GM19238 (cell line): Measurements from ENCODE around the gene UBE3B.

Experiments
- DNase-seq: peaks from one replicate; pipeline ENCODE4 v3.0.0; 2011; ENCODE audit warnings: low spot score; ENCODE audit not compliant: insufficient read length

The UBE3B gene

GRCh38 chr12:109568486-109568885 is 91.1 kb downstream of the UBE3B start:
- DNase-seq: no peak

GRCh38 chr12:109571773-109572505 is 94.5 kb downstream of the UBE3B start:
- no peak for DNase-seq

GRCh38 chr12:109572506-109572845 is 95.0 kb downstream of the UBE3B start:
- no peak for DNase-seq

GRCh38 chr12:109573029-109573913 is 95.8 kb downstream of the UBE3B start, which contains the start of the genes MMAB and MVK:
Gene MMAB, minus strand, starts transcription at chr12:109573504. Its CDS starts 24 bp downstream, at chr12:109573480.
Gene MVK, plus strand, starts transcription at chr12:109573794. Its CDS starts 1,029 bp downstream, at chr12:109574823.
- peak; percentile 99 for DNase-seq

GRCh38 chr12:109573914-109574244 is 96.4 kb downstream of the UBE3B start:
- DNase-seq: no peak

- DNase-seq: no peak
Observed at GRCh38 chr12:109575683-109576082, 98.2 kb downstream of the UBE3B start.

- DNase-seq: no peak
Observed at GRCh38 chr12:109577311-109577710, 99.9 kb downstream of the UBE3B start.

GRCh38 chr12:109578330-109578927 is 101.0 kb downstream of the UBE3B start:
- no peak for DNase-seq

- DNase-seq: no peak
Observed at GRCh38 chr12:109579639-109580038, 102.2 kb downstream of the UBE3B start.

- no peak for DNase-seq
Observed at GRCh38 chr12:109580272-109580671, 102.8 kb downstream of the UBE3B start.

- no peak for DNase-seq
Observed at GRCh38 chr12:109580684-109581333, 103.4 kb downstream of the UBE3B start.

GRCh38 chr12:109581334-109581691 is 103.9 kb downstream of the UBE3B start:
- no peak for DNase-seq

- no peak for DNase-seq
Observed at GRCh38 chr12:109581856-109582255, 104.4 kb downstream of the UBE3B start.

GRCh38 chr12:109582636-109583035 is 105.2 kb downstream of the UBE3B start:
- DNase-seq: no peak

- DNase-seq: no peak
Observed at GRCh38 chr12:109583733-109584132, 106.3 kb downstream of the UBE3B start.
